ENCODE results near the gene SURF6.

GRCh38 chr9:133306242-133307204 lies 29.5 kb downstream of the SURF6 start:
- no peak for TF ChIP-seq EZH2 (IDR thresholded peaks at IDR 0.05; ENCODE audit: borderline replicate concordance)
- TF ChIP-seq EZH2phosphoT487 (IDR thresholded peaks at IDR 0.05; ENCODE audit: low read depth, severe bottlenecking, unreplicated experiment): no peak
- no peak for TF ChIP-seq CTCF (IDR thresholded peaks at IDR 0.05; ENCODE audit: poor library complexity)
